WTC11 (cell line): ENCODE measurements around the gene MGAT3. TPM values are rescaled to one million over a fixed set of nuclear protein-coding genes. Genes with fewer than 3 reads are reported as not detected.

Experiments
- ARID4B ChIP-seq: sonication (generic); formaldehyde crosslinking; IDR thresholded peaks from 2 replicates; pipeline ENCODE4 v1.8.0; 2023; ENCODE audit warnings: missing genetic modification reagents, mild to moderate bottlenecking, borderline replicate concordance
- ATF2 ChIP-seq: sonication (generic); formaldehyde crosslinking; IDR thresholded peaks from 2 replicates; pipeline ENCODE4 v1.8.1; 2022; ENCODE audit warnings: low read depth, missing genetic modification reagents, borderline replicate concordance
- CDX4 ChIP-seq: fragments of 250-450 bp; sonication (Bioruptor Pico); IDR thresholded peaks from 2 replicates; pipeline ENCODE4 v1.9.0; 2021; ENCODE audit warnings: moderate library complexity, mild to moderate bottlenecking, inconsistent platforms, borderline replicate concordance
- CREB1 ChIP-seq: sonication (generic); formaldehyde crosslinking; IDR thresholded peaks from 2 replicates; pipeline ENCODE4 v1.8.0; 2023; ENCODE audit warnings: mild to moderate bottlenecking, missing genetic modification reagents
- ELF4 ChIP-seq: sonication (generic); formaldehyde crosslinking; IDR thresholded peaks from 2 replicates; pipeline ENCODE4 v1.8.1; 2022; ENCODE audit warnings: low read depth, mild to moderate bottlenecking, moderate library complexity, missing genetic modification reagents
- EMX1 ChIP-seq: fragments of 250-450 bp; sonication (Bioruptor Pico); IDR thresholded peaks from 2 replicates; pipeline ENCODE4 v1.8.0; 2021; ENCODE audit warnings: mild to moderate bottlenecking
- FOXK1 ChIP-seq: sonication (generic); formaldehyde crosslinking; IDR thresholded peaks from 2 replicates; pipeline ENCODE4 v1.8.0; 2022; ENCODE audit warnings: mild to moderate bottlenecking, moderate library complexity, missing genetic modification reagents
- GRHL2 ChIP-seq: fragments of 250-450 bp; sonication (Bioruptor Pico); IDR thresholded peaks from 2 replicates; pipeline ENCODE4 v1.8.0; 2022; ENCODE audit warnings: mild to moderate bottlenecking, moderate library complexity; ENCODE audit not compliant: insufficient replicate concordance, severe bottlenecking
- HMGA2 ChIP-seq: fragments of 250-450 bp; sonication (Bioruptor Pico); IDR thresholded peaks from 2 replicates; pipeline ENCODE4 v1.4.0; 2021; ENCODE audit warnings: mild to moderate bottlenecking, moderate library complexity
- HMGXB4 ChIP-seq: sonication (generic); formaldehyde crosslinking; IDR thresholded peaks from 2 replicates; pipeline ENCODE4 v1.8.1; 2023; ENCODE audit warnings: mild to moderate bottlenecking, moderate library complexity, missing genetic modification reagents
- IRF1 ChIP-seq: sonication (generic); formaldehyde crosslinking; IDR thresholded peaks from 2 replicates; pipeline ENCODE4 v1.8.0; 2023; ENCODE audit warnings: missing genetic modification reagents
- JAZF1 ChIP-seq: fragments of 250-450 bp; sonication (Bioruptor Pico); IDR thresholded peaks from 2 replicates; pipeline ENCODE4 v1.9.0; 2021; ENCODE audit warnings: moderate library complexity, mild to moderate bottlenecking, inconsistent platforms
- JUN ChIP-seq: sonication (generic); formaldehyde crosslinking; IDR thresholded peaks from 2 replicates; pipeline ENCODE4 v1.8.0; 2023; ENCODE audit warnings: mild to moderate bottlenecking, missing genetic modification reagents
- NR1H2 ChIP-seq: sonication (generic); formaldehyde crosslinking; IDR thresholded peaks from 2 replicates; pipeline ENCODE4 v1.9.0; 2021; ENCODE audit warnings: mild to moderate bottlenecking, moderate library complexity, missing genetic modification reagents
- TCF7 ChIP-seq: sonication (generic); formaldehyde crosslinking; IDR thresholded peaks from 2 replicates; pipeline ENCODE4 v1.8.0; 2022; ENCODE audit warnings: mild to moderate bottlenecking, low read depth, missing genetic modification reagents, moderate library complexity
- ZBTB43 ChIP-seq: sonication (generic); formaldehyde crosslinking; IDR thresholded peaks from 2 replicates; pipeline ENCODE4 v1.8.1; 2023; ENCODE audit warnings: mild to moderate bottlenecking, missing genetic modification reagents
- ZNF138 ChIP-seq: sonication (generic); formaldehyde crosslinking; conservative IDR thresholded peaks from 2 replicates; pipeline ENCODE4 v1.8.1; 2022; ENCODE audit warnings: mild to moderate bottlenecking, moderate library complexity, missing genetic modification reagents
- ZNF219 ChIP-seq: sonication (generic); formaldehyde crosslinking; IDR thresholded peaks from 2 replicates; pipeline ENCODE4 v1.8.0; 2023; ENCODE audit warnings: missing genetic modification reagents, mild to moderate bottlenecking, borderline replicate concordance
- ZNF263 ChIP-seq: sonication (generic); formaldehyde crosslinking; IDR thresholded peaks from 2 replicates; pipeline ENCODE4 v1.8.1; 2022; ENCODE audit warnings: low read depth, mild to moderate bottlenecking, moderate library complexity, missing genetic modification reagents
- ZNF425 ChIP-seq: fragments of 250-450 bp; sonication (Bioruptor Pico); conservative IDR thresholded peaks from 2 replicates; pipeline ENCODE4 v1.9.0; 2021; ENCODE audit warnings: mild to moderate bottlenecking
- total RNA-seq: library from RNA; stranded (reverse); gene quantifications from 3 replicates; pipeline ENCODE4 v1.2.3, GENCODE V29; 2021

The MGAT3 gene
- total RNA-seq, 1 experiment from 2014 or later: 11.4 TPM

GRCh38 chr22:39520226-39521105 is 63.7 kb downstream of the MGAT3 start, which contains the start of gene ATF4 (continued):
- 0 out of 2 replicates have a peak, but pooled peaks have one; percentile 77 for TF ChIP-seq NR1H2 (CRISPR knock-in tag)
- no peak for TF ChIP-seq GRHL2
- TF ChIP-seq FOXK1 (CRISPR knock-in tag): peak; percentile 84
- peak; percentile 93 for TF ChIP-seq IRF1 (CRISPR knock-in tag)
- peak; percentile 61; the same call in 1 of the 2 replicates for TF ChIP-seq ZBTB43 (CRISPR knock-in tag)
- TF ChIP-seq ATF2 (CRISPR knock-in tag): no peak
- peak; percentile 46 for TF ChIP-seq HMGA2
- 0 out of 2 replicates have a peak, but pooled peaks have one; percentile 37 for TF ChIP-seq ZNF263 (CRISPR knock-in tag)
- TF ChIP-seq ZNF219 (CRISPR knock-in tag): peak; percentile 88; the same call in 1 of the 2 replicates
- TF ChIP-seq CREB1 (CRISPR knock-in tag): peak; percentile 78; the same call in 1 of the 2 replicates
- TF ChIP-seq ARID4B (CRISPR knock-in tag): peak; percentile 96
- TF ChIP-seq ZNF425 (CRISPR knock-in tag): 0 out of 2 replicates have a peak, but pooled peaks have one; percentile 75
- TF ChIP-seq EMX1 (CRISPR knock-in tag): peak; percentile 74; the same call in 1 of the 2 replicates
- TF ChIP-seq JAZF1 (CRISPR knock-in tag): no peak
- 0 out of 2 replicates have a peak, but pooled peaks have one; percentile 44 for TF ChIP-seq ELF4 (CRISPR knock-in tag)
- TF ChIP-seq JUN (CRISPR knock-in tag): peak; percentile 95
- no peak; the same call in 1 of the 2 replicates for TF ChIP-seq ZNF138 (CRISPR knock-in tag)
- peak; percentile 66; the same call in 1 of the 2 replicates for TF ChIP-seq TCF7
- TF ChIP-seq CDX4: peak; percentile 83
- TF ChIP-seq HMGXB4 (CRISPR knock-in tag): peak; percentile 28; the same call in 1 of the 2 replicates
